ENCODE results near the gene PEX7. TPM values are rescaled to one million over a fixed set of nuclear protein-coding genes. Genes with fewer than 3 reads are reported as not detected.
A peak's percentile ranks its signal among the peaks of the same experiment; 100 is the strongest.

Gene PEX7
- total and polyA plus RNA-seq, 12 donors: 4.8 to 43.3 (median 23.8) TPM

- Histone ChIP-seq H3K4me1 (replicated peaks in 1 of 2) (peaks cover 0 to 3% of the 10 kb centered on the region in 2 donors), H3K27ac (no peak overlapping the region), H3K27me3 (no peaks in the 10 kb centered on the region), H3K36me3 (replicated peaks in 1 of 2) (no peaks in the 10 kb centered on the region), H3K9me3 (replicated peaks in 1 of 3) (no peaks in the 10 kb centered on the region), H3K4me3 (no peak overlapping the region)
- TF ChIP-seq CTCF (IDR thresholded peaks at IDR 0.05): no peak
- TF ChIP-seq POLR2A (IDR thresholded peaks at IDR 0.05): no peak
- WGBS, 4 donors: 68 to 88% (median 80%) methylated on average over 2 of the region's 2 CpGs
- intact Hi-C loops (cut with DNase I): no loop called here
- DNase-seq: no peak
Measured at GRCh38 chr6:136816656-136817055, 5.7 kb upstream of the PEX7 start.

GRCh38 chr6:136820561-136820960 is 1.8 kb upstream of the PEX7 start:
- intact Hi-C loops (cut with DNase I): no loop called here
- TF ChIP-seq CTCF (IDR thresholded peaks at IDR 0.05) (no peak), POLR2A (IDR thresholded peaks at IDR 0.05) (no peak)
- 65 to 79% (median 72%) methylated on average over 2 of the region's 2 CpGs for WGBS, 4 donors

GRCh38 chr6:136822046-136822375 is 381 bp upstream of the PEX7 start:
- Histone ChIP-seq H3K4me3 (peak overlapping the region; percentile 32 to 81 (median 38)), H3K27ac (peak overlapping the region; percentile 59 to 98 (median 93)), H3K9me3 (replicated peaks in 1 of 3) (no peaks in the 10 kb centered on the region), H3K4me1 (replicated peaks in 1 of 2) (peaks cover 5 to 10% of the 10 kb centered on the region in 2 donors), H3K27me3 (no peaks in the 10 kb centered on the region), H3K36me3 (replicated peaks in 1 of 2) (peaks cover 0 to 11% of the 10 kb centered on the region in 2 donors)
- 0 to 1% (median 0%) methylated on average over 11 of the region's 11 CpGs for WGBS, 4 donors
- peak in 5 of 7 donors; percentile 23 to 71 (median 38) for DNase-seq
- no peak for TF ChIP-seq POLR2A (IDR thresholded peaks at IDR 0.05)
- TF ChIP-seq CTCF (IDR thresholded peaks at IDR 0.05): no peak
- intact Hi-C loops (cut with DNase I): no loop called here

More at GRCh38 chr6:136820561-136820960, 1.8 kb upstream of the PEX7 start:
- no peaks in the 10 kb centered on the region for H3K9me3 ChIP-seq (replicated peaks in 1 of 3)
- peaks cover 5 to 10% of the 10 kb centered on the region in 2 donors for H3K4me1 ChIP-seq (replicated peaks in 1 of 2)
- no peaks in the 10 kb centered on the region for H3K27me3 ChIP-seq
- no peaks in the 10 kb centered on the region for H3K36me3 ChIP-seq (replicated peaks in 1 of 2)
- no peak overlapping the region for H3K27ac ChIP-seq
- H3K4me3 ChIP-seq: no peak overlapping the region
- DNase-seq: no peak

- DNase-seq: peak in 1 of 7 donors; percentile 67
- peaks cover 0 to 11% of the 10 kb centered on the region in 2 donors for H3K36me3 ChIP-seq (replicated peaks in 1 of 2)
- no peaks in the 10 kb centered on the region for H3K27me3 ChIP-seq
- no peaks in the 10 kb centered on the region for H3K9me3 ChIP-seq (replicated peaks in 1 of 3)
- H3K27ac ChIP-seq: peak overlapping the region in 4 of 5 donors; percentile 89 to 98 (median 94)
- intact Hi-C loops (cut with DNase I): no loop called here
- peaks cover 5 to 10% of the 10 kb centered on the region in 2 donors for H3K4me1 ChIP-seq (replicated peaks in 1 of 2)
- WGBS, 4 donors: 47 to 91% (median 50%) methylated on average over 13 to 31 of the region's 31 CpGs
- TF ChIP-seq POLR2A (IDR thresholded peaks at IDR 0.05) (peak in 1 of 2 donors; percentile 5), CTCF (IDR thresholded peaks at IDR 0.05) (peak in 1 of 6 experiments; percentile 4)
- H3K4me3 ChIP-seq: peak overlapping the region; percentile 32 to 81 (median 38)
Measured at GRCh38 chr6:136823128-136823660, 802 bp downstream of the PEX7 start.

All from adrenal gland (tissue), 12 donors.